IMR-90 (cell line): ENCODE results near the gene RALGAPA1. TPM values are rescaled to one million over a fixed set of nuclear protein-coding genes. Genes with fewer than 3 reads are reported as not detected.

ENCODE experiments used
- ATAC-seq: fragments of 200-7000 bp; cut with Tn5 transposase; 2 replicates; pipeline ENCODE4 v1.9.1; 2020; ENCODE audit warnings: low read depth, mild to moderate bottlenecking, moderate library complexity
- BruUV-seq: library from RNA; stranded (reverse); fragments of 400-500 nt; replicated peaks from 2 replicates; lab custom pipeline; 2021; lab: Mats Ljungman, UMichigan
- CTCF ChIA-PET: fragments of 300-600 bp; formaldehyde crosslinking; extraction: SDS; loops from one replicate; lab custom pipeline; 2021; ENCODE audit warnings: antibody characterized with exemption; lab: Yijun Ruan, JAX
- POLR2A ChIA-PET: fragments of 300-600 bp; sonication (Branson Sonifier 250); formaldehyde crosslinking; loops from one replicate; lab custom pipeline; 2022; ENCODE audit warnings: antibody characterized with exemption; ENCODE audit not compliant: unreplicated experiment; lab: Charles Lee
- DNase-seq: peaks from one replicate; pipeline ENCODE4 v3.0.0; 2013
- H2AFZ ChIP-seq: replicated peaks from 2 replicates; pipeline ENCODE3; 2013; ENCODE audit warnings: low read length, mild to moderate bottlenecking; ENCODE audit not compliant: poor library complexity
- H2AK5ac ChIP-seq: 2 replicates; pipeline ENCODE4 v1.6.1; 2013; ENCODE audit warnings: low read depth, low read length, inconsistent platforms
- H2AK9ac ChIP-seq: replicated peaks from 2 replicates; pipeline ENCODE3; 2013; ENCODE audit warnings: mild to moderate bottlenecking, low read depth, low read length, moderate library complexity; ENCODE audit not compliant: poor library complexity
- H2BK120ac ChIP-seq: 2 replicates; pipeline ENCODE4 v1.6.1; 2013; ENCODE audit warnings: low read depth, low read length, inconsistent platforms
- H2BK15ac ChIP-seq: 3 replicates; pipeline ENCODE4 v1.6.1; 2013; ENCODE audit warnings: low read depth, low read length, inconsistent platforms
- H2BK20ac ChIP-seq: 2 replicates; pipeline ENCODE4 v1.6.1; 2013; ENCODE audit warnings: low read depth, mild to moderate bottlenecking, inconsistent platforms, low read length, moderate library complexity
- H2BK5ac ChIP-seq: 2 replicates; pipeline ENCODE4 v1.6.1; 2013; ENCODE audit warnings: mild to moderate bottlenecking, low read depth, low read length, inconsistent platforms; ENCODE audit not compliant: poor library complexity, severe bottlenecking
- H3K14ac ChIP-seq: replicated peaks from 2 replicates; pipeline ENCODE4 v1.6.1; 2013; ENCODE audit warnings: low read depth, low read length, inconsistent platforms
- H3K18ac ChIP-seq: 2 replicates; pipeline ENCODE4 v1.6.1; 2013; ENCODE audit warnings: low read depth, low read length, control low read depth
- H3K23ac ChIP-seq: 2 replicates; pipeline ENCODE4 v1.6.1; 2013; ENCODE audit warnings: low read depth, low read length, inconsistent platforms
- H3K27ac ChIP-seq: 2 replicates; pipeline ENCODE4 v1.5.1; 2013; ENCODE audit warnings: mild to moderate bottlenecking, control low read depth, low read length; ENCODE audit not compliant: insufficient read depth
- H3K27me3 ChIP-seq: 2 replicates; pipeline ENCODE4 v1.6.1; 2013; ENCODE audit warnings: low read length; ENCODE audit not compliant: control insufficient read depth, insufficient read depth
- H3K36me3 ChIP-seq: 2 replicates; pipeline ENCODE4 v1.6.1; 2013; ENCODE audit warnings: low read length, mixed read lengths; ENCODE audit not compliant: control insufficient read depth, insufficient read depth
- H3K4ac ChIP-seq: 2 replicates; pipeline ENCODE4 v1.6.1; 2013; ENCODE audit warnings: low read depth, low read length, inconsistent platforms
- H3K4me1 ChIP-seq: 2 replicates; pipeline ENCODE4 v1.6.1; 2013; ENCODE audit warnings: low read length, mixed read lengths; ENCODE audit not compliant: control insufficient read depth, insufficient read depth
- H3K4me2 ChIP-seq: 2 replicates; pipeline ENCODE4 v1.6.1; 2013; ENCODE audit warnings: low read depth, mild to moderate bottlenecking, control low read depth, low read length, moderate library complexity
- H3K4me3 ChIP-seq: 2 replicates; pipeline ENCODE4 v1.5.1; 2013; ENCODE audit warnings: low read depth, mild to moderate bottlenecking, control low read depth, low read length, moderate library complexity; ENCODE audit not compliant: insufficient read depth
- H3K56ac ChIP-seq: 2 replicates; pipeline ENCODE4 v1.6.1; 2013; ENCODE audit warnings: low read length, inconsistent platforms; ENCODE audit not compliant: insufficient read depth; ENCODE audit errors: extremely low read depth
- H3K79me1 ChIP-seq, 2 experiments: 2 replicates each; pipeline ENCODE4 v1.6.1; 2013; ENCODE audit warnings: low read length in 2 of 2, inconsistent platforms in 1 of 2, low read depth in 1 of 2
- H3K9ac ChIP-seq: 2 replicates; pipeline ENCODE4 v1.6.1; 2013; ENCODE audit warnings: low read depth, low read length, control low read depth
- H3K9me1 ChIP-seq: 2 replicates; pipeline ENCODE4 v1.6.1; 2013; ENCODE audit warnings: low read length, inconsistent platforms; ENCODE audit not compliant: insufficient read depth
- H3K9me3 ChIP-seq: 2 replicates; pipeline ENCODE4 v1.6.1; 2013; ENCODE audit warnings: low read length; ENCODE audit not compliant: control insufficient read depth, insufficient read depth
- H4K20me1 ChIP-seq: 2 replicates; pipeline ENCODE4 v1.6.1; 2013; ENCODE audit warnings: low read length, inconsistent platforms; ENCODE audit not compliant: insufficient read depth
- H4K5ac ChIP-seq: 2 replicates; pipeline ENCODE4 v1.6.1; 2013; ENCODE audit warnings: mild to moderate bottlenecking, low read depth, low read length, control low read depth
- H4K8ac ChIP-seq, 2 experiments: 2 replicates each; pipeline ENCODE4 v1.6.1; 2013; ENCODE audit warnings: low read depth in 2 of 2, low read length in 2 of 2, control low read depth in 1 of 2, inconsistent platforms in 1 of 2
- H4K91ac ChIP-seq: 2 replicates; pipeline ENCODE4 v1.6.1; 2013; ENCODE audit warnings: low read depth, low read length, inconsistent platforms; ENCODE audit not compliant: insufficient read depth
- CEBPB ChIP-seq: IDR thresholded peaks from 2 replicates; pipeline ENCODE4 v1.6.1; 2012; ENCODE audit warnings: low read depth, low read length, improper control_type of control experiment
- ELK1 ChIP-seq: fragments of 150-350 bp; IDR thresholded peaks from 2 replicates; pipeline ENCODE4 v1.6.1; 2016; ENCODE audit warnings: low read depth, mild to moderate bottlenecking, low read length, moderate library complexity, borderline replicate concordance
- RAD21 ChIP-seq: IDR thresholded peaks from 2 replicates; pipeline ENCODE4 v1.6.1; 2012; ENCODE audit warnings: low read length, improper control_type of control experiment
- SMC3 ChIP-seq: fragments of 150-350 bp; IDR thresholded peaks from 2 replicates; pipeline ENCODE4 v1.6.1; 2016; ENCODE audit warnings: low read depth, mild to moderate bottlenecking, antibody characterized with exemption, low read length, moderate library complexity
- WGBS, 2 experiments: methylation state at CpG; one replicate each; pipeline versions ENCODE4 v1.1.5 to v1.1.7; 2013; ENCODE audit warnings: missing lambda C conversion rate in 2 of 2; ENCODE audit not compliant: insufficient read length in 1 of 2; ENCODE audit errors: extremely low coverage in 2 of 2; 5-methylcytosine and 5-hydroxymethylcytosine counted together
- dilution Hi-C: fragments of 300-500 bp; cut with HindIII; formaldehyde crosslinking; loops from one replicate; pipeline ENCODE4 v1.14.3; 2018; ENCODE audit warnings: low sequenced_read_pairs; ENCODE audit not compliant: unreplicated experiment
- in situ Hi-C: fragments of 300-500 bp; cut with MboI; formaldehyde crosslinking; loops from 3 replicates; pipeline ENCODE4 v1.14.3; 2019; ENCODE audit warnings: low sequenced_read_pairs, inconsistent platforms, mixed read lengths
- intact Hi-C: fragments of 100-400 bp; cut with micrococcal nuclease; formaldehyde crosslinking; loops from 2 replicates; pipeline ENCODE4 v1.10.0; 2022
- polyA plus RNA-seq, 3 experiments: library from polyadenylated mRNA; depleted of rRNA; stranded (reverse); fragments of >200 nt; gene quantifications; 2 replicates each; pipeline ENCODE4 v1.2.3, GENCODE V29; 2012; ENCODE audit warnings: low replicate concordance in 1 of 3
- total RNA-seq: library from RNA; depleted of rRNA; stranded (reverse); fragments of >200 nt; gene quantifications from 2 replicates; pipeline ENCODE4 v1.2.3, GENCODE V29; 2012

Gene RALGAPA1
- total and polyA plus RNA-seq, 2 of the 4 experiments (the other 2 are of a cell fraction) = 5.1 to 25.6 TPM

DNA sequence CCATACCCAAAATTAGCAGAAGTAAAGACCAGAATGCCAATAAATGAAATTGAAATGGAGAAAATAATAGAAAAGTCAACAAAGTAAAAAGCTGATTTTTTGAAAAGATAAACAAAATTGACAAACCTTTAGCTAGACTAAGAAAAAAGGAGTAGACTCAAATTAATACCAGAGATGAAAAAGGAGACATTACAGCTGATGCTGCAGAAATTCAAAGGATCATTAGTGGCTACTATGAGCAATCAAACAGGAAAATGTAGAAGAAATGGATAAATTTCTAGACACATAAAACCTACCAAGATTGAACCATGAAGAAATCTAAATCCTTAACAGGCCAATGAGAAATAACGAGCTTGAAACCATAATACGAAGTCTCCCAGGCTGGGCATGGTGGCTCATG is 309.9 kb downstream of the RALGAPA1 start:
- Histone ChIP-seq H3K27me3 (no peaks in the 10 kb centered on the region), H3K56ac (no peak overlapping the region), H2BK120ac (no peak overlapping the region), H2AK9ac (no peak overlapping the region), H3K4ac (no peak overlapping the region), H3K27ac (no peak overlapping the region), H3K23ac (no peak overlapping the region), H3K9ac (no peak overlapping the region), H3K4me2 (no peak overlapping the region), H2BK5ac (no peak overlapping the region), H3K9me3 (no peaks in the 10 kb centered on the region), H3K14ac (no peak overlapping the region), H2BK20ac (no peak overlapping the region), H2BK15ac (no peak overlapping the region), H3K18ac (no peak overlapping the region), H3K4me3 (no peak overlapping the region), H2AK5ac (no peak overlapping the region), H3K9me1 (no peaks in the 10 kb centered on the region), H4K5ac (no peak overlapping the region), H3K4me1 (no peaks in the 10 kb centered on the region), H2AFZ (no peak overlapping the region), H4K20me1 (no peaks in the 10 kb centered on the region; the same call in 1 of the 2 replicates), H3K36me3 (no peaks in the 10 kb centered on the region), H3K79me1 (no peaks in the 10 kb centered on the region), H4K91ac (no peak overlapping the region), H4K8ac (no peak overlapping the region)
- 58% methylated on average over 2 of the region's 2 CpGs; no CpG with 5 or more reads in 1 of the 2 experiments for WGBS, 2 experiments
- ChIA-PET POLR2A (no interaction called here), CTCF (interaction anchor here (1.1 kb wide), 1 partner anchor 11 kb away, joined by 3 read pairs; no protein-coding TSS in a partner anchor)
- BruUV-seq = no TSS peak
- ATAC-seq (no peak), DNase-seq (no peak)
- intact Hi-C loops (no loop called here), in situ Hi-C loops (no loop called here), dilution Hi-C loops (no loop called here)
- TF ChIP-seq SMC3 (no peak), CEBPB (no peak), RAD21 (no peak), ELK1 (no peak)
